ENCODE measurements around the gene PTPRK.

The PTPRK gene

GRCh38 chr6:127949251-127949650 lies 571.1 kb downstream of the PTPRK start:
- Histone ChIP-seq H3K27ac (ENCODE audit: low read length, poor library complexity, severe bottlenecking) (no peak overlapping the region), H3K27me3 (ENCODE audit: control insufficient read depth in 1 of 2, insufficient read depth in 1 of 2, low read length in 2 of 2) (no peaks in the 10 kb centered on the region), H3K4me2 (ENCODE audit: low read length, poor library complexity, severe bottlenecking) (no peak overlapping the region), H3K79me1 (replicated peaks; ENCODE audit: low read length, poor library complexity, severe bottlenecking) (no peaks in the 10 kb centered on the region), H2AK5ac (ENCODE audit: low read length, severe bottlenecking) (no peak overlapping the region), H3K9me3 (ENCODE audit: control insufficient read depth, low read length) (peaks cover 8% of the 10 kb centered on the region), H3K4me3 (ENCODE audit: insufficient read depth in 1 of 2, low read depth in 1 of 2, low read length in 2 of 2) (no peak overlapping the region), H2BK120ac (ENCODE audit: low read depth, low read length) (no peak overlapping the region), H3K4ac (ENCODE audit: low read depth in 1 of 2, low read length in 2 of 2) (no peak overlapping the region), H2BK15ac (ENCODE audit: low read depth, poor library complexity, severe bottlenecking) (no peak overlapping the region), H3K18ac (ENCODE audit: low read depth in 1 of 2, low read length in 2 of 2) (no peak overlapping the region), H2BK5ac (ENCODE audit: low read depth, low read length, poor library complexity, severe bottlenecking) (no peak overlapping the region), H4K8ac (ENCODE audit: low read length) (no peak overlapping the region), H2BK12ac (ENCODE audit: low read length in 2 of 2) (no peak overlapping the region), H3K14ac (ENCODE audit: low read length in 2 of 2) (no peak overlapping the region), H3K4me1 (ENCODE audit: control insufficient read depth, insufficient read depth, low read depth, low read length) (no peaks in the 10 kb centered on the region), H3K23ac (ENCODE audit: low read length in 2 of 2) (no peak overlapping the region), H4K91ac (ENCODE audit: low read length) (no peak overlapping the region), H3K36me3 (ENCODE audit: control insufficient read depth in 1 of 2, insufficient read depth in 2 of 2, low read depth in 1 of 2, low read length in 2 of 2) (no peaks in the 10 kb centered on the region), H2AFZ (ENCODE audit: low read depth, low read length) (no peak overlapping the region), H3K9ac (ENCODE audit: low read length) (no peak overlapping the region)
- 96% methylated on average over 3 of the region's 3 CpGs for WGBS
- no peak for DNase-seq

- Histone ChIP-seq H2BK120ac (ENCODE audit: low read depth, low read length) (no peak overlapping the region), H2BK12ac (ENCODE audit: low read length in 2 of 2) (no peak overlapping the region), H2AFZ (ENCODE audit: low read depth, low read length) (no peak overlapping the region), H2AK5ac (ENCODE audit: low read length, severe bottlenecking) (no peak overlapping the region), H3K4me2 (ENCODE audit: low read length, poor library complexity, severe bottlenecking) (no peak overlapping the region), H3K14ac (ENCODE audit: low read length in 2 of 2) (no peak overlapping the region), H2BK15ac (ENCODE audit: low read depth, poor library complexity, severe bottlenecking) (no peak overlapping the region), H3K4me3 (ENCODE audit: insufficient read depth in 1 of 2, low read depth in 1 of 2, low read length in 2 of 2) (no peak overlapping the region), H3K79me1 (replicated peaks; ENCODE audit: low read length, poor library complexity, severe bottlenecking) (no peaks in the 10 kb centered on the region), H3K18ac (ENCODE audit: low read depth in 1 of 2, low read length in 2 of 2) (no peak overlapping the region), H3K9me3 (ENCODE audit: control insufficient read depth, low read length) (peaks cover 8% of the 10 kb centered on the region), H3K9ac (ENCODE audit: low read length) (no peak overlapping the region), H3K27ac (ENCODE audit: low read length, poor library complexity, severe bottlenecking) (no peak overlapping the region), H4K8ac (ENCODE audit: low read length) (no peak overlapping the region), H3K4me1 (ENCODE audit: control insufficient read depth, insufficient read depth, low read depth, low read length) (no peaks in the 10 kb centered on the region), H3K36me3 (ENCODE audit: control insufficient read depth in 1 of 2, insufficient read depth in 2 of 2, low read depth in 1 of 2, low read length in 2 of 2) (no peaks in the 10 kb centered on the region), H3K4ac (ENCODE audit: low read depth in 1 of 2, low read length in 2 of 2) (no peak overlapping the region), H3K27me3 (ENCODE audit: control insufficient read depth in 1 of 2, insufficient read depth in 1 of 2, low read length in 2 of 2) (no peaks in the 10 kb centered on the region), H4K91ac (ENCODE audit: low read length) (no peak overlapping the region), H2BK5ac (ENCODE audit: low read depth, low read length, poor library complexity, severe bottlenecking) (no peak overlapping the region), H3K23ac (ENCODE audit: low read length in 2 of 2) (no peak overlapping the region)
- WGBS = 96% methylated on average over 2 of the region's 2 CpGs
- DNase-seq = peak; percentile 9
These were observed 574.0 kb downstream of the PTPRK start for GRCh38 chr6:127946388-127946787.

DNA sequence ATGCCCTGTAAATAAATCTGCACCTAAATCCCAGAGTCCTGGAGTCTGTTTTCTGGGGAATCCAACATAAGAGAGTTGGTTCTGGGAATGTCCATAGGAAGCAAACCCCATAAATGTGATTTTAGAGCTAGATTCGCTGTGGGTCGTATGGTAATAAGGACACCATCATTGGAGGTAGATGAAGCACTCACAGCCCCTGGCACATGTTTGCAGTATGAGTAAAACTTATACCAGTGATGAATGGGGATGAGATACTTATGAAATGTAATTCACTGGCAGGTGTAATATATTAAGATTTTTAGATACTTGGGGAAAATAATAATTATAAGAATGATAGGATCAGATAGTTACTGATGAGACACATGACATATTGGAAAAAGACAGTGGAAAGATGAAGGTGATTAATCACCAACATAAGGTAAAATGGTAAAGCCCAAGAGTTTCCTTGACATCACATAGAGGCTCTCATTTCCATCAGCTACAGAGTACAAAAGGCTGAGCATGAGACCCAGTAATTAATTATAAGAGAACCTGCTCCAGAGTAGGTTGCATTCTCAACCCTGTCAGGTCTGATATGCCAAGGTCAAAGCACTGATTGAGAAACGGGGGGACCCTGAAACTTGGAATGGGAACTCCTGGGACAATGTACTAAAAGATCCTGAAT lies 574.8 kb downstream of the PTPRK start:
- no peak overlapping the region for H3K18ac ChIP-seq (ENCODE audit: low read depth in 1 of 2, low read length in 2 of 2)
- peaks cover 8% of the 10 kb centered on the region for H3K9me3 ChIP-seq (ENCODE audit: control insufficient read depth, low read length)
- H2AFZ ChIP-seq (ENCODE audit: low read depth, low read length) = no peak overlapping the region
- H2BK5ac ChIP-seq (ENCODE audit: low read depth, low read length, poor library complexity, severe bottlenecking) = no peak overlapping the region
- H3K4ac ChIP-seq (ENCODE audit: low read depth in 1 of 2, low read length in 2 of 2) = no peak overlapping the region
- no peak overlapping the region for H2AK5ac ChIP-seq (ENCODE audit: low read length, severe bottlenecking)
- no peak overlapping the region for H2BK12ac ChIP-seq (ENCODE audit: low read length in 2 of 2)
- H3K27ac ChIP-seq (ENCODE audit: low read length, poor library complexity, severe bottlenecking) = no peak overlapping the region
- no peak overlapping the region for H3K9ac ChIP-seq (ENCODE audit: low read length)
- WGBS = 96% methylated on average over 2 of the region's 3 CpGs
- H3K4me2 ChIP-seq (ENCODE audit: low read length, poor library complexity, severe bottlenecking) = no peak overlapping the region
- H2BK15ac ChIP-seq (ENCODE audit: low read depth, poor library complexity, severe bottlenecking) = no peak overlapping the region
- H3K23ac ChIP-seq (ENCODE audit: low read length in 2 of 2) = no peak overlapping the region
- no peaks in the 10 kb centered on the region for H3K36me3 ChIP-seq (ENCODE audit: control insufficient read depth in 1 of 2, insufficient read depth in 2 of 2, low read depth in 1 of 2, low read length in 2 of 2)
- H3K79me1 ChIP-seq (replicated peaks; ENCODE audit: low read length, poor library complexity, severe bottlenecking) = no peaks in the 10 kb centered on the region
- H3K4me1 ChIP-seq (ENCODE audit: control insufficient read depth, insufficient read depth, low read depth, low read length) = no peaks in the 10 kb centered on the region
- DNase-seq = no peak
- H3K27me3 ChIP-seq (ENCODE audit: control insufficient read depth in 1 of 2, insufficient read depth in 1 of 2, low read length in 2 of 2) = no peaks in the 10 kb centered on the region
- H3K4me3 ChIP-seq (ENCODE audit: insufficient read depth in 1 of 2, low read depth in 1 of 2, low read length in 2 of 2) = no peak overlapping the region
- H2BK120ac ChIP-seq (ENCODE audit: low read depth, low read length) = no peak overlapping the region
- no peak overlapping the region for H4K8ac ChIP-seq (ENCODE audit: low read length)
- H3K14ac ChIP-seq (ENCODE audit: low read length in 2 of 2) = no peak overlapping the region
- no peak overlapping the region for H4K91ac ChIP-seq (ENCODE audit: low read length)

GRCh38 chr6:127941228-127941627 lies 579.2 kb downstream of the PTPRK start:
- H3K79me1 ChIP-seq (replicated peaks; ENCODE audit: low read length, poor library complexity, severe bottlenecking) = no peaks in the 10 kb centered on the region
- H2AK5ac ChIP-seq (ENCODE audit: low read length, severe bottlenecking) = no peak overlapping the region
- H2BK120ac ChIP-seq (ENCODE audit: low read depth, low read length) = no peak overlapping the region
- no peak overlapping the region for H3K9ac ChIP-seq (ENCODE audit: low read length)
- no peak overlapping the region for H2BK15ac ChIP-seq (ENCODE audit: low read depth, poor library complexity, severe bottlenecking)
- H2AFZ ChIP-seq (ENCODE audit: low read depth, low read length) = no peak overlapping the region
- DNase-seq = no peak
- no peak overlapping the region for H2BK5ac ChIP-seq (ENCODE audit: low read depth, low read length, poor library complexity, severe bottlenecking)
- no peaks in the 10 kb centered on the region for H3K36me3 ChIP-seq (ENCODE audit: control insufficient read depth in 1 of 2, insufficient read depth in 2 of 2, low read depth in 1 of 2, low read length in 2 of 2)
- peaks cover 3% of the 10 kb centered on the region for H3K9me3 ChIP-seq (ENCODE audit: control insufficient read depth, low read length)
- H3K4me3 ChIP-seq (ENCODE audit: insufficient read depth in 1 of 2, low read depth in 1 of 2, low read length in 2 of 2) = no peak overlapping the region
- H3K23ac ChIP-seq (ENCODE audit: low read length in 2 of 2) = no peak overlapping the region
- 97% methylated on average over 5 of the region's 5 CpGs for WGBS
- H2BK12ac ChIP-seq (ENCODE audit: low read length in 2 of 2) = no peak overlapping the region
- H3K27me3 ChIP-seq (ENCODE audit: control insufficient read depth in 1 of 2, insufficient read depth in 1 of 2, low read length in 2 of 2) = no peaks in the 10 kb centered on the region
- H4K91ac ChIP-seq (ENCODE audit: low read length) = no peak overlapping the region
- H3K4ac ChIP-seq (ENCODE audit: low read depth in 1 of 2, low read length in 2 of 2) = no peak overlapping the region
- H3K4me1 ChIP-seq (ENCODE audit: control insufficient read depth, insufficient read depth, low read depth, low read length) = no peaks in the 10 kb centered on the region
- H3K4me2 ChIP-seq (ENCODE audit: low read length, poor library complexity, severe bottlenecking) = no peak overlapping the region
- H4K8ac ChIP-seq (ENCODE audit: low read length) = no peak overlapping the region
- H3K18ac ChIP-seq (ENCODE audit: low read depth in 1 of 2, low read length in 2 of 2) = no peak overlapping the region
- no peak overlapping the region for H3K14ac ChIP-seq (ENCODE audit: low read length in 2 of 2)
- no peak overlapping the region for H3K27ac ChIP-seq (ENCODE audit: low read length, poor library complexity, severe bottlenecking)
